PC-9 (cell line): ENCODE results near the gene MTUS2. TPM values are rescaled to one million over a fixed set of nuclear protein-coding genes. Genes with fewer than 3 reads are reported as not detected.

Source experiments
- BruUV-seq: library from RNA; stranded (reverse); fragments of 400-500 nt; replicated peaks from 2 replicates; lab custom pipeline; 2021; lab: Mats Ljungman, UMichigan
- CTCF ChIA-PET: fragments of 300-600 bp; sonication (Branson Sonifier 250); formaldehyde crosslinking; loops from one replicate; lab custom pipeline; 2022; ENCODE audit warnings: antibody characterized with exemption; lab: Charles Lee
- POLR2A ChIA-PET: fragments of 300-600 bp; sonication (Branson Sonifier 250); formaldehyde crosslinking; loops from one replicate; lab custom pipeline; 2022; ENCODE audit warnings: antibody characterized with exemption; ENCODE audit not compliant: unreplicated experiment; lab: Charles Lee
- DNase-seq, 2 experiments: peaks; one replicate each; pipeline versions ENCODE4 v3.0.0 to v3.0.0-alpha.2; 2015 to 2022; ENCODE audit warnings: mixed read lengths in 1 of 2
- H2AFZ ChIP-seq: fragments of 200-600 bp; sonication (generic); 2 replicates; pipeline ENCODE4 v1.8.1; 2017; ENCODE audit warnings: antibody characterized with exemption
- H3F3A ChIP-seq: fragments of 200-600 bp; sonication (generic); 2 replicates; pipeline ENCODE4 v1.8.1; 2017; ENCODE audit warnings: antibody characterized with exemption, mild to moderate bottlenecking, low read depth; ENCODE audit not compliant: insufficient read depth
- H3K27ac ChIP-seq: fragments of 200-600 bp; sonication (generic); 2 replicates; pipeline ENCODE4 v1.6.1; 2016; ENCODE audit warnings: mixed run types
- H3K27me3 ChIP-seq: fragments of 200-600 bp; sonication (generic); 2 replicates; pipeline ENCODE4 v1.6.1; 2016; ENCODE audit warnings: low read depth, mixed run types; ENCODE audit not compliant: insufficient read depth
- H3K36me3 ChIP-seq: fragments of 200-600 bp; sonication (generic); 2 replicates; pipeline ENCODE4 v1.6.1; 2016; ENCODE audit warnings: low read depth, mixed run types
- H3K4me1 ChIP-seq: fragments of 200-600 bp; sonication (generic); replicated peaks from 2 replicates; pipeline ENCODE4 v1.6.1; 2016; ENCODE audit warnings: mixed run types; ENCODE audit not compliant: insufficient read depth
- H3K4me2 ChIP-seq: fragments of 200-600 bp; sonication (generic); 2 replicates; pipeline ENCODE4 v1.6.1; 2017; ENCODE audit warnings: mixed run types
- H3K4me3 ChIP-seq: fragments of 200-600 bp; sonication (generic); 2 replicates; pipeline ENCODE4 v1.6.1; 2016; ENCODE audit warnings: mixed run types
- H3K79me2 ChIP-seq: fragments of 200-600 bp; sonication (generic); 2 replicates; pipeline ENCODE4 v1.6.1; 2017; ENCODE audit warnings: low read depth, mixed run types
- H3K9me2 ChIP-seq: fragments of 200-600 bp; sonication (generic); 2 replicates; pipeline ENCODE4 v1.8.1; 2017; ENCODE audit warnings: mild to moderate bottlenecking; ENCODE audit not compliant: insufficient read depth
- H3K9me3 ChIP-seq: fragments of 200-600 bp; sonication (generic); 2 replicates; pipeline ENCODE4 v1.8.1; 2016; ENCODE audit warnings: low read depth; ENCODE audit not compliant: insufficient read depth
- H4K20me1 ChIP-seq: fragments of 200-600 bp; sonication (generic); 2 replicates; pipeline ENCODE4 v1.8.1; 2017; ENCODE audit not compliant: insufficient read depth
- EZH2 ChIP-seq: fragments of 200-600 bp; sonication (generic); IDR thresholded peaks from 2 replicates; pipeline ENCODE4 v1.8.0; 2017; ENCODE audit warnings: antibody characterized with exemption, low read depth
- intact Hi-C: fragments of 100-400 bp; cut with micrococcal nuclease; formaldehyde crosslinking; loops from one replicate; pipeline ENCODE4 v1.10.0; 2022; ENCODE audit not compliant: unreplicated experiment
- total RNA-seq: library from RNA; stranded (reverse); gene quantifications from 2 replicates; pipeline ENCODE4 v1.2.3, GENCODE V29; 2021
- TF ChIP-seq, protein P1 (sequence below): fragments of 200-600 bp; sonication (generic); conservative IDR thresholded peaks from 2 replicates; pipeline ENCODE4 v1.6.1; 2017; ENCODE audit warnings: mixed run types, antibody characterized with exemption, mild to moderate bottlenecking, moderate library complexity

The MTUS2 gene
- total RNA-seq, 1 experiment from 2014 or later = not detected

DNA sequence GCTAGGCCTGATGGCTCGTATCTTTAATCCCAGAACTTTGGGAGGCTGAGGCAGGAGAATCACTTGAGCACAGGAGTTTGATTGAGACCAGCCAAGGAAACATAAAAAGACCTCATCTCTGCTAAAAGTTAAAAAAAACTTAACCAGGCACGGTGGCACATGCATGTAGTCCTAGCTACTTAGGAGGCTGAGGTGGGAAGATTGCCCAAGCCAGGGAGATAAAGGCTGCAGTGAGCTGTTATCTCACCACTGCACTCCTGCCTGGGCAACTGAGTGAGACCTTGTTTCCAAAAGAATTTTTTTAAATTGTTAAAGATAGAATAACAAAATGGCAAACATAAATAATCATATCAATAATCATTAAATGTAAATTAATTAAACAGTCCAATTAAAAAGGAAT lies 365.8 kb downstream of the MTUS2 start:
- no peak for DNase-seq
- ChIA-PET POLR2A (no interaction called here), CTCF (no interaction called here)
- no peak overlapping the region for H3K27ac ChIP-seq
- TF ChIP-seq EZH2 = no peak
- TF ChIP-seq, protein P1, sequence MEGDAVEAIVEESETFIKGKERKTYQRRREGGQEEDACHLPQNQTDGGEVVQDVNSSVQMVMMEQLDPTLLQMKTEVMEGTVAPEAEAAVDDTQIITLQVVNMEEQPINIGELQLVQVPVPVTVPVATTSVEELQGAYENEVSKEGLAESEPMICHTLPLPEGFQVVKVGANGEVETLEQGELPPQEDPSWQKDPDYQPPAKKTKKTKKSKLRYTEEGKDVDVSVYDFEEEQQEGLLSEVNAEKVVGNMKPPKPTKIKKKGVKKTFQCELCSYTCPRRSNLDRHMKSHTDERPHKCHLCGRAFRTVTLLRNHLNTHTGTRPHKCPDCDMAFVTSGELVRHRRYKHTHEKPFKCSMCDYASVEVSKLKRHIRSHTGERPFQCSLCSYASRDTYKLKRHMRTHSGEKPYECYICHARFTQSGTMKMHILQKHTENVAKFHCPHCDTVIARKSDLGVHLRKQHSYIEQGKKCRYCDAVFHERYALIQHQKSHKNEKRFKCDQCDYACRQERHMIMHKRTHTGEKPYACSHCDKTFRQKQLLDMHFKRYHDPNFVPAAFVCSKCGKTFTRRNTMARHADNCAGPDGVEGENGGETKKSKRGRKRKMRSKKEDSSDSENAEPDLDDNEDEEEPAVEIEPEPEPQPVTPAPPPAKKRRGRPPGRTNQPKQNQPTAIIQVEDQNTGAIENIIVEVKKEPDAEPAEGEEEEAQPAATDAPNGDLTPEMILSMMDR = no peak
- H3K9me2 ChIP-seq = no peaks in the 10 kb centered on the region
- no peak overlapping the region for H2AFZ ChIP-seq
- H3K4me3 ChIP-seq = no peak overlapping the region
- H4K20me1 ChIP-seq = peaks cover 3% of the 10 kb centered on the region; the same call in 1 of the 2 replicates
- H3K4me2 ChIP-seq = no peak overlapping the region
- no peaks in the 10 kb centered on the region for H3K9me3 ChIP-seq
- H3K4me1 ChIP-seq = no peaks in the 10 kb centered on the region
- intact Hi-C loops = no loop called here
- no TSS peak for BruUV-seq
- no peaks in the 10 kb centered on the region for H3F3A ChIP-seq
- H3K79me2 ChIP-seq = no peaks in the 10 kb centered on the region
- no peaks in the 10 kb centered on the region for H3K36me3 ChIP-seq
- H3K27me3 ChIP-seq = 0 out of 2 replicates have a peak, but pooled peaks cover 4% of the 10 kb centered on the region

DNA sequence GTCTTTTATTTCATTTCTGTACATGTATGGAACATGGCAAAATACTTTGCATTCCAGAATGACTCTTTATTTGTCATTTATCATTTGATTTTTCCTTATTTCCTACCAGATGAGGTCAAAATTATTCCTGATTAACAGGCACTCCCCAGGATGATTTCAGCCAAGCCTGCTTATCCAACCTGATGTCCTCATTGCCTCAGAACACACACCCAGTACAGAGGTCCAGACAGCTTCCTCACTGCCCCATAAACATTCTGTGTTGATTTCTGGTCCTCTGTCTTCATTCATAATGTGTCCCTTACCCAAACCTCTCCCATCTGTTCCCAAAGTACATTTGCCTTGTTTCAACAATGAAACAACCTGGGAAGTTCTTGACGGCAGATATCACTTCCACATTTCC lies 367.4 kb downstream of the MTUS2 start:
- TF ChIP-seq, protein P1 = no peak
- TF ChIP-seq EZH2 = no peak
- no TSS peak for BruUV-seq
- intact Hi-C loops = no loop called here
- DNase-seq = no peak
- no peaks in the 10 kb centered on the region for H3F3A ChIP-seq
- no peak overlapping the region for H3K4me3 ChIP-seq
- H3K4me1 ChIP-seq = no peaks in the 10 kb centered on the region
- H3K9me2 ChIP-seq = no peaks in the 10 kb centered on the region
- H3K9me3 ChIP-seq = no peaks in the 10 kb centered on the region
- no peaks in the 10 kb centered on the region for H4K20me1 ChIP-seq
- no peaks in the 10 kb centered on the region for H3K79me2 ChIP-seq
- no peak overlapping the region for H2AFZ ChIP-seq
- H3K27me3 ChIP-seq = 0 out of 2 replicates have a peak, but pooled peaks cover 4% of the 10 kb centered on the region
- POLR2A ChIA-PET = no interaction called here
- no peak overlapping the region for H3K27ac ChIP-seq
- no peak overlapping the region for H3K4me2 ChIP-seq
- CTCF ChIA-PET = no interaction called here
- no peaks in the 10 kb centered on the region for H3K36me3 ChIP-seq

DNA sequence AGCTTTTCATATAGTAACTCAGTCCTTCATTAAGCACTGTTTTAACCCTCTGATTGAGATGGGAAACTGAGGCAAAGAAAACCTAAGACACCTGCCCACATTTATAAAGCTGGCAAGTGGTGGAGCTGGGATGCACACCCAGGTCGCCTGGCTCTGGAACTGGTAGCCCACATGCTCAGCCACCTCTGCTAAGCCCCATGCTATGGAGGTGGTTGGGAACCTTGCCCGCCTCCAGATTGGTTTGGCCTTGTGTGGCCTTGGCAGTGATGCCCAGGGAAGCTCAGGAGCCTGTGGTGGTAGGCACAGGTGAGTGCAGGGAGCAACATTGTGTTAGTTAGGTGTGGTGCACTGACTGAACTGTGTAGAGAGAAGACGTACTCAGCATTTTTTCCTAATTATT lies 370.2 kb downstream of the MTUS2 start:
- BruUV-seq = no TSS peak
- no peaks in the 10 kb centered on the region for H3K9me2 ChIP-seq
- POLR2A ChIA-PET = no interaction called here
- no peaks in the 10 kb centered on the region for H3K9me3 ChIP-seq
- no peak overlapping the region for H3K27ac ChIP-seq
- intact Hi-C loops = no loop called here
- H3K79me2 ChIP-seq = no peaks in the 10 kb centered on the region
- CTCF ChIA-PET = no interaction called here
- no peaks in the 10 kb centered on the region for H3F3A ChIP-seq
- H2AFZ ChIP-seq = no peak overlapping the region
- no peak overlapping the region for H3K4me3 ChIP-seq
- H3K4me1 ChIP-seq = no peaks in the 10 kb centered on the region
- TF ChIP-seq, protein P1 = no peak
- no peak for TF ChIP-seq EZH2
- no peaks in the 10 kb centered on the region for H4K20me1 ChIP-seq
- DNase-seq = no peak
- no peaks in the 10 kb centered on the region for H3K36me3 ChIP-seq
- 0 out of 2 replicates have a peak, but pooled peaks cover 4% of the 10 kb centered on the region for H3K27me3 ChIP-seq
- H3K4me2 ChIP-seq = no peak overlapping the region
